Calu3 (cell line): Measurements from ENCODE around the gene TTLL10. TPM values are rescaled to one million over a fixed set of nuclear protein-coding genes. Genes with fewer than 3 reads are reported as not detected.

Experiments
- BruUV-seq: library from RNA; stranded (reverse); fragments of 400-500 nt; replicated peaks from 2 replicates; lab custom pipeline; 2021; lab: Mats Ljungman, UMichigan
- CTCF ChIA-PET: fragments of 300-600 bp; sonication (Branson Sonifier 250); formaldehyde crosslinking; loops from one replicate; lab custom pipeline; 2022; ENCODE audit warnings: antibody characterized with exemption; lab: Charles Lee
- DNase-seq: peaks from one replicate; pipeline ENCODE4 v3.0.0; 2022
- H3K27ac Mint-ChIP-seq: one replicate; pipeline ENCODE4 v1.8.0; 2022; ENCODE audit warnings: mixed read lengths; ENCODE audit not compliant: unreplicated experiment
- H3K27me3 Mint-ChIP-seq: one replicate; pipeline ENCODE4 v1.8.0; 2022; ENCODE audit warnings: mixed read lengths; ENCODE audit not compliant: unreplicated experiment
- H3K36me3 Mint-ChIP-seq: one replicate; pipeline ENCODE4 v1.8.0; 2022; ENCODE audit warnings: mild to moderate bottlenecking, moderate library complexity, mixed read lengths; ENCODE audit not compliant: insufficient read depth, unreplicated experiment
- H3K4me1 Mint-ChIP-seq: one replicate; pipeline ENCODE4 v1.8.0; 2022; ENCODE audit warnings: mild to moderate bottlenecking, low read depth, mixed read lengths; ENCODE audit not compliant: unreplicated experiment
- H3K4me3 Mint-ChIP-seq: one replicate; pipeline ENCODE4 v1.8.0; 2022; ENCODE audit warnings: mild to moderate bottlenecking, low read depth, moderate library complexity, mixed read lengths; ENCODE audit not compliant: unreplicated experiment
- H3K9me3 Mint-ChIP-seq: one replicate; pipeline ENCODE4 v1.8.0; 2022; ENCODE audit warnings: low read depth, mixed read lengths; ENCODE audit not compliant: unreplicated experiment
- intact Hi-C: fragments of 100-400 bp; cut with micrococcal nuclease; formaldehyde crosslinking; loops from one replicate; pipeline ENCODE4 v1.10.0; 2022; ENCODE audit not compliant: unreplicated experiment
- total RNA-seq: library from RNA; stranded (reverse); gene quantifications from 2 replicates; pipeline ENCODE4 v1.2.3, GENCODE V29; 2022
- TF ChIP-seq, protein P1 (sequence below): fragments of 200-600 bp; IDR thresholded peaks from one replicate; pipeline ENCODE4 v1.8.0; 2022; ENCODE audit warnings: antibody characterized with exemption; ENCODE audit not compliant: unreplicated experiment

The TTLL10 gene
- total RNA-seq, 1 experiment from 2014 or later = 3.5 TPM

DNA sequence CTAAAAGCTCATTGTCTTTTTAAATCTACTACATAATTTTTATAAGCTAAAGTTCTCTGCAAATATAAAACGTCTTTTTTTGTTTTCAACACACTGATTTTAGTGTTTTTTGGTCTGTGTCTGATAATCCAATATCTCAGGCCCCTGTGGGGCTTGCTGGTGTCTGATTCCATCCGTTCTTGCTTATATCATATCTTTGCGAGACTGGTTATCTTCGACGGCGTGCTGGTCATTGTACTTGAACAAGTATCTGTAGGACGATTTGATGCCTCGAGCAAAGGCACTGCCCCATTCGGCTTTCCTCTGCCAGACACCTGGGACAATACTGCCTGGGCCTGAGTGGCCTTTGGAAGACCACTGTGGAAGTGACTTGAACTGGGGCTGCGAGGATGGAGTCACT, 18.4 kb upstream of the TTLL10 start:
- Mint-ChIP-seq H3K36me3 (peaks cover 31% of the 10 kb centered on the region), H3K27ac (no peak overlapping the region)
- CTCF ChIA-PET = no interaction called here

DNA sequence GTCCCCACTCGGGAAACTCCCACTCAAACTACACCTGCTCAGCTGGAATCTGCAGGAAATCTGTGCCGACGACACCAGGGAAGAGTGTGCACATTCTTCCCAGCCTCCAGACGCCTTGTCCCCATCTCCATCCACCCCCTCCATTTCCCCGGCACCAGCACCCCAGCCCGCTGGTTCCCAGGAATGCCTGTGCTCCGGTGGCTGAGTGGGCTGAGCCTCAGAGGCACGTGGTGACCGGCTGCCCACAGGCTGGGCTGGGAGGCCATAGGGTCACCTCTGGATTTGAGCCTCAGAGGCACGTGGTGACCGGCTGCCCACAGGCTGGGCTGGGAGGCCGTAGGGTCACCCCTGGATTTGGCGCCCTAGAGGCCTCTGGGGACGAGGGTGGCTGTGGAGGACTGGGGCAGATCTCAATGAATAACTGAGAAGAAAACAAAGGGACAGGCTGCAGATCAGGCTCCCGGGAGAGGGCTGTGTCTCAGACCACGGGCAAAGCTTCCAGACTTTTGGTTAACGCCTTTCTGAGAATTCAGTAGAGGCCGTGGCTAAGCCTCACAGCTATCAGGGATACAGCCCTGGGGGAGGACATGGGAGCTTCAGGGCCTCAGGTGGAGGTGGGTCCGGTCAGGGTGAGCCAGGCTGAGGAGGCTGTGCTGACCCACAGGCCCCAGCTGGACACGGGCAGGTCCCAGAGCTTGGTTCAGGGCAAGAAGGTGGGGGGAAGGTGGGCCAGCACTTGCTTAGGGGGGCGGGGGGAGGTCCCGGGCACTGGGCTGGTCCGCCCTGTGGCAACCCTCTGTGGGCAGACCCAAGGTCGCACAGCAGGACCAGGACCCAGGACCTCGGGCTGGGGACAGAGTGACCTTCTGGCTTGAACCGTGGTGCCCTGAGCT, 17.3 kb upstream of the TTLL10 start:
- intact Hi-C loops = no loop called here
- Mint-ChIP-seq H3K36me3 (peaks cover 37% of the 10 kb centered on the region), H3K9me3 (peaks cover 16% of the 10 kb centered on the region), H3K4me1 (no peaks in the 10 kb centered on the region), H3K27me3 (no peaks in the 10 kb centered on the region), H3K27ac (peak overlapping the region; percentile 1), H3K4me3 (no peak overlapping the region)
- no peak for DNase-seq
- CTCF ChIA-PET = interaction anchor here (0.6 to 1.3 kb wide), 3 partner anchors 27 to 68 kb away, joined by 3 to 5 read pairs (median 4); no protein-coding TSS in a partner anchor
- BruUV-seq = no TSS peak
- TF ChIP-seq, protein P1, sequence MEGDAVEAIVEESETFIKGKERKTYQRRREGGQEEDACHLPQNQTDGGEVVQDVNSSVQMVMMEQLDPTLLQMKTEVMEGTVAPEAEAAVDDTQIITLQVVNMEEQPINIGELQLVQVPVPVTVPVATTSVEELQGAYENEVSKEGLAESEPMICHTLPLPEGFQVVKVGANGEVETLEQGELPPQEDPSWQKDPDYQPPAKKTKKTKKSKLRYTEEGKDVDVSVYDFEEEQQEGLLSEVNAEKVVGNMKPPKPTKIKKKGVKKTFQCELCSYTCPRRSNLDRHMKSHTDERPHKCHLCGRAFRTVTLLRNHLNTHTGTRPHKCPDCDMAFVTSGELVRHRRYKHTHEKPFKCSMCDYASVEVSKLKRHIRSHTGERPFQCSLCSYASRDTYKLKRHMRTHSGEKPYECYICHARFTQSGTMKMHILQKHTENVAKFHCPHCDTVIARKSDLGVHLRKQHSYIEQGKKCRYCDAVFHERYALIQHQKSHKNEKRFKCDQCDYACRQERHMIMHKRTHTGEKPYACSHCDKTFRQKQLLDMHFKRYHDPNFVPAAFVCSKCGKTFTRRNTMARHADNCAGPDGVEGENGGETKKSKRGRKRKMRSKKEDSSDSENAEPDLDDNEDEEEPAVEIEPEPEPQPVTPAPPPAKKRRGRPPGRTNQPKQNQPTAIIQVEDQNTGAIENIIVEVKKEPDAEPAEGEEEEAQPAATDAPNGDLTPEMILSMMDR = no peak

More for the DNA sequence above, 18.4 kb upstream of the TTLL10 start:
- H3K9me3 Mint-ChIP-seq = peaks cover 16% of the 10 kb centered on the region
- H3K4me3 Mint-ChIP-seq = no peak overlapping the region
- no peak for DNase-seq
- no peaks in the 10 kb centered on the region for H3K27me3 Mint-ChIP-seq
- TF ChIP-seq, protein P1 = no peak
- no TSS peak for BruUV-seq
- intact Hi-C loops = no loop called here
- H3K4me1 Mint-ChIP-seq = no peaks in the 10 kb centered on the region

DNA sequence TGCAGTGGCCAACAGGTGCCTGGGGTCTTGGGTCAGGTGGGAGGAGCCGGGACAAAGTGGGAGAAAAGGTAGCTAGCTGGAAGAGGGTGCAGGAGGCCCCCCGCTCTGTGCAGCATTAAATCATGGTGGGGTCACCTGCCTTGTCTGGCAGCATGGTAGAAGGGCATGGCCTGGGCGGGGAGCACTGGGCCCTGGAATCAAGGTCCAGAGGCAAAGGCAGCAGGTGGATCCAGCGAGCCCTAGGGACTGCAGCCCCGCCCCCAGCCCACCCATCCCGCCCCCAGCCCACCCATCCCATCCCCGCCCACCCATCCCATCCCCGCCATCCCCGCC, 16.7 kb upstream of the TTLL10 start:
- CTCF ChIA-PET = interaction anchor here (0.6 to 1.3 kb wide), 4 partner anchors 27 to 74 kb away, joined by 3 to 5 read pairs (median 4); no protein-coding TSS in a partner anchor
- no TSS peak for BruUV-seq
- Mint-ChIP-seq H3K27ac (peak overlapping the region; percentile 1), H3K4me1 (no peaks in the 10 kb centered on the region), H3K36me3 (peaks cover 38% of the 10 kb centered on the region), H3K4me3 (no peak overlapping the region), H3K9me3 (peaks cover 16% of the 10 kb centered on the region), H3K27me3 (no peaks in the 10 kb centered on the region)
- TF ChIP-seq, protein P1 = no peak
- intact Hi-C loops = no loop called here
- no peak for DNase-seq

DNA sequence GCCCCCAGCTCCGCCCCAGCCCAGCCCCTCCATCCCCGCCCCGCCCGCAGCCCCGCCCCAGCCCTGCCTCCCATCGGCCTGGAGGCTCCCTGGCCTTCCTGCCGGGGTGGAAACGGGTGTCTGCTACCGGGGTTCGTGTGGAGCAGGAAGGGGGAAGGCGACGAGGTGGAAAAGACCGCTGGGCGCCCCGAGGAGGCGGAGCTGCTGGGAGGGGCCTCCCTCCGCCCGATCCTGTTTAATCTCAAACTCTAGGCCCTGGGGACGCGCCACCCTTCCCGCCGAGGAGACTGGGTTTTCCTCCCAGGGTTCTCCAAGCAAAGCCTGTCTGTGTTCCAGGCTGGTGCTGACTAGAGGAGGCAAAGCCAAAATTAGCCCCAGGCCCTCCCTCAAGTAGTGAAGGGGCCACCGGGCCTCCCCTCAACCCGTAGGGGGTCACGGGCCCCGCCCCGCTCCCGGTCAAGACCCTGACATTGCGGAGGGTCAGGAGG, 16.2 kb upstream of the TTLL10 start:
- no TSS peak for BruUV-seq
- TF ChIP-seq, protein P1 = no peak
- no peaks in the 10 kb centered on the region for H3K4me1 Mint-ChIP-seq
- intact Hi-C loops = no loop called here
- peak; percentile 89 for DNase-seq
- H3K27ac Mint-ChIP-seq = peak overlapping the region; percentile 1
- peaks cover 40% of the 10 kb centered on the region for H3K36me3 Mint-ChIP-seq
- CTCF ChIA-PET = interaction anchor here (0.6 to 1.3 kb wide), 4 partner anchors 28 to 74 kb away, joined by 3 to 5 read pairs (median 4); no protein-coding TSS in a partner anchor
- peak overlapping the region; percentile 64 for H3K4me3 Mint-ChIP-seq
- no peaks in the 10 kb centered on the region for H3K27me3 Mint-ChIP-seq
- peaks cover 14% of the 10 kb centered on the region for H3K9me3 Mint-ChIP-seq
